Measurements from ENCODE around the gene GRIA3. TPM values are rescaled to one million over a fixed set of nuclear protein-coding genes. Genes with fewer than 3 reads are reported as not detected.

The GRIA3 gene
- total RNA-seq, 1 experiment from 2014 or later = not detected

DNA sequence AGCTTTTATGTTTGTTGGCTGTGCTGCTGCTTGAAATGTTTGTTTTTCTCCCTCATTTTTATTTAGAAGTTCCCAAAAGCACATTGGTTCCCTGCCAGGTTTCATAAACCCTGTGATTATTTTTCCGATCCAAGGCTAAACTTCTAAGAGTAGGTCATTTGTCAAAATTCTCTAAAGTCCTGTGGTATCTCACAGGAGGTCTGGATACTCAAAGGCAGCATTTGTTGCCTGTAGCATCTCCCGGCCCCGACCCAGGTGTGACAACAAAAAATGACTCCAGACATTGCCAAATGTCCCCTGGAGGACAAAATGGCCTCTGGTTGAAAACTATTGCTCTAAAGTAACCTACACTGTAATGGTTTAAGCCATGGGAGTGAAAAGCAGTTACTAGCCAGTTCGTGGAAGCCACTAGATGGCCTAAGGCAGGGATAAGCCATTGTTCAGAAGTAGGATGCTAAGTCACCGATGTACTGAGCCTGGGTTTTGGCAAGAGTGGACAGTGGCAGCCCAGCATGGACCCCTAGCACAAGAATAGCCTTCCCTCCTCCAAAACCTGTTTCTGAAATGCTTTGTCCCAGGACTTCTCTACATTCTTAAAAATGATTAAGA lies 292.6 kb downstream of the GRIA3 start:
- 0 out of 2 replicates have a peak, but pooled peaks have one; percentile 36 for ATAC-seq

More for the DNA sequence above, 292.6 kb downstream of the GRIA3 start:
- no peaks in the 10 kb centered on the region for H3K9me3 ChIP-seq (ENCODE audit: control insufficient read depth in 1 of 2, insufficient read depth in 1 of 2, low read depth in 1 of 2, low read length in 2 of 2)
- H3K9me2 ChIP-seq (ENCODE audit: insufficient read depth) = no peaks in the 10 kb centered on the region
- no peak overlapping the region for H3K4me3 ChIP-seq (replicated peaks in 1 of 2; ENCODE audit: low read depth in 1 of 2, low read length in 2 of 2)
- no TSS peak for BruUV-seq (replicated peaks)
- CTCF ChIA-PET = no interaction called here
- no peaks in the 10 kb centered on the region for H3K27me3 ChIP-seq (ENCODE audit: insufficient read depth, low read length)
- RAD21 ChIA-PET (ENCODE audit: low non-redundant PET in 1 of 2, low total read pairs in 2 of 2, uncharacterized antibody in 2 of 2, unreplicated experiment in 2 of 2) = no interaction called here
- H3K79me2 ChIP-seq (ENCODE audit: insufficient read depth, low read length) = no peaks in the 10 kb centered on the region
- no peak overlapping the region for H3K9ac ChIP-seq (ENCODE audit: low read length)
- intact Hi-C loops (cut with micrococcal nuclease) = no loop called here
- H3K4me2 ChIP-seq (ENCODE audit: low read length) = no peak overlapping the region
- no peak for DNase-seq (ENCODE audit: low read depth, low spot score)
- no peaks in the 10 kb centered on the region for H4K20me1 ChIP-seq (ENCODE audit: insufficient read depth)
- H3K36me3 ChIP-seq (ENCODE audit: control insufficient read depth in 1 of 2, insufficient read depth in 2 of 2, low read length in 2 of 2) = no peaks in the 10 kb centered on the region
- H2AFZ ChIP-seq (ENCODE audit: low read depth, low read length, poor library complexity, severe bottlenecking) = no peak overlapping the region
- no peak overlapping the region for H3K27ac ChIP-seq (ENCODE audit: low read depth, low read length)
- TF ChIP-seq POLR2AphosphoS5 (IDR thresholded peaks at IDR 0.05; ENCODE audit: low read depth, low read length) = no peak
- TF ChIP-seq, protein P1, sequence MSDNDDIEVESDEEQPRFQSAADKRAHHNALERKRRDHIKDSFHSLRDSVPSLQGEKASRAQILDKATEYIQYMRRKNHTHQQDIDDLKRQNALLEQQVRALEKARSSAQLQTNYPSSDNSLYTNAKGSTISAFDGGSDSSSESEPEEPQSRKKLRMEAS (IDR thresholded peaks at IDR 0.05) = no peak
- no peak for TF ChIP-seq POLR2A (IDR thresholded peaks at IDR 0.05; ENCODE audit: borderline replicate concordance, extremely low read depth, insufficient read depth, insufficient read length)
- TF ChIP-seq FOSL1 (IDR thresholded peaks at IDR 0.05; ENCODE audit: low read depth) = no peak
- TF ChIP-seq, protein P2, sequence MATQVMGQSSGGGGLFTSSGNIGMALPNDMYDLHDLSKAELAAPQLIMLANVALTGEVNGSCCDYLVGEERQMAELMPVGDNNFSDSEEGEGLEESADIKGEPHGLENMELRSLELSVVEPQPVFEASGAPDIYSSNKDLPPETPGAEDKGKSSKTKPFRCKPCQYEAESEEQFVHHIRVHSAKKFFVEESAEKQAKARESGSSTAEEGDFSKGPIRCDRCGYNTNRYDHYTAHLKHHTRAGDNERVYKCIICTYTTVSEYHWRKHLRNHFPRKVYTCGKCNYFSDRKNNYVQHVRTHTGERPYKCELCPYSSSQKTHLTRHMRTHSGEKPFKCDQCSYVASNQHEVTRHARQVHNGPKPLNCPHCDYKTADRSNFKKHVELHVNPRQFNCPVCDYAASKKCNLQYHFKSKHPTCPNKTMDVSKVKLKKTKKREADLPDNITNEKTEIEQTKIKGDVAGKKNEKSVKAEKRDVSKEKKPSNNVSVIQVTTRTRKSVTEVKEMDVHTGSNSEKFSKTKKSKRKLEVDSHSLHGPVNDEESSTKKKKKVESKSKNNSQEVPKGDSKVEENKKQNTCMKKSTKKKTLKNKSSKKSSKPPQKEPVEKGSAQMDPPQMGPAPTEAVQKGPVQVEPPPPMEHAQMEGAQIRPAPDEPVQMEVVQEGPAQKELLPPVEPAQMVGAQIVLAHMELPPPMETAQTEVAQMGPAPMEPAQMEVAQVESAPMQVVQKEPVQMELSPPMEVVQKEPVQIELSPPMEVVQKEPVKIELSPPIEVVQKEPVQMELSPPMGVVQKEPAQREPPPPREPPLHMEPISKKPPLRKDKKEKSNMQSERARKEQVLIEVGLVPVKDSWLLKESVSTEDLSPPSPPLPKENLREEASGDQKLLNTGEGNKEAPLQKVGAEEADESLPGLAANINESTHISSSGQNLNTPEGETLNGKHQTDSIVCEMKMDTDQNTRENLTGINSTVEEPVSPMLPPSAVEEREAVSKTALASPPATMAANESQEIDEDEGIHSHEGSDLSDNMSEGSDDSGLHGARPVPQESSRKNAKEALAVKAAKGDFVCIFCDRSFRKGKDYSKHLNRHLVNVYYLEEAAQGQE (IDR thresholded peaks at IDR 0.05; ENCODE audit: low read depth) = no peak
- TF ChIP-seq SP1 (IDR thresholded peaks at IDR 0.05; ENCODE audit: low read depth) = no peak
- TF ChIP-seq EGR1 (IDR thresholded peaks at IDR 0.05; ENCODE audit: low read depth) = no peak
- TF ChIP-seq, protein P3, sequence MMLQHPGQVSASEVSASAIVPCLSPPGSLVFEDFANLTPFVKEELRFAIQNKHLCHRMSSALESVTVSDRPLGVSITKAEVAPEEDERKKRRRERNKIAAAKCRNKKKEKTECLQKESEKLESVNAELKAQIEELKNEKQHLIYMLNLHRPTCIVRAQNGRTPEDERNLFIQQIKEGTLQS (IDR thresholded peaks at IDR 0.05) = no peak
- no peak for TF ChIP-seq SIN3A (IDR thresholded peaks at IDR 0.05; ENCODE audit: low read depth)
- TF ChIP-seq, protein P4, sequence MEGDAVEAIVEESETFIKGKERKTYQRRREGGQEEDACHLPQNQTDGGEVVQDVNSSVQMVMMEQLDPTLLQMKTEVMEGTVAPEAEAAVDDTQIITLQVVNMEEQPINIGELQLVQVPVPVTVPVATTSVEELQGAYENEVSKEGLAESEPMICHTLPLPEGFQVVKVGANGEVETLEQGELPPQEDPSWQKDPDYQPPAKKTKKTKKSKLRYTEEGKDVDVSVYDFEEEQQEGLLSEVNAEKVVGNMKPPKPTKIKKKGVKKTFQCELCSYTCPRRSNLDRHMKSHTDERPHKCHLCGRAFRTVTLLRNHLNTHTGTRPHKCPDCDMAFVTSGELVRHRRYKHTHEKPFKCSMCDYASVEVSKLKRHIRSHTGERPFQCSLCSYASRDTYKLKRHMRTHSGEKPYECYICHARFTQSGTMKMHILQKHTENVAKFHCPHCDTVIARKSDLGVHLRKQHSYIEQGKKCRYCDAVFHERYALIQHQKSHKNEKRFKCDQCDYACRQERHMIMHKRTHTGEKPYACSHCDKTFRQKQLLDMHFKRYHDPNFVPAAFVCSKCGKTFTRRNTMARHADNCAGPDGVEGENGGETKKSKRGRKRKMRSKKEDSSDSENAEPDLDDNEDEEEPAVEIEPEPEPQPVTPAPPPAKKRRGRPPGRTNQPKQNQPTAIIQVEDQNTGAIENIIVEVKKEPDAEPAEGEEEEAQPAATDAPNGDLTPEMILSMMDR (IDR thresholded peaks at IDR 0.05 in 2 of 3, conservative IDR thresholded peaks at IDR 0.05 in 1 of 3; ENCODE audit: borderline replicate concordance in 1 of 3, insufficient read depth in 1 of 3, low read depth in 2 of 3, low read length in 2 of 3) = no peak
- H3K4me1 ChIP-seq (ENCODE audit: control insufficient read depth in 1 of 2, insufficient read depth in 2 of 2, low read length in 2 of 2) = no peaks in the 10 kb centered on the region
- POLR2A ChIA-PET = no interaction called here
